WTC11 (cell line): Measurements from ENCODE around the gene EDIL3. TPM values are rescaled to one million over a fixed set of nuclear protein-coding genes. Genes with fewer than 3 reads are reported as not detected.

Experiments
- ATAC-seq: fragments of 200-7000 bp; cut with Tn5 transposase; 2 replicates; pipeline ENCODE4 v1.10.0; 2021; ENCODE audit warnings: mild to moderate bottlenecking, moderate library complexity
- CTCF ChIA-PET: fragments of 300-600 bp; sonication (Branson Sonifier 250); formaldehyde crosslinking; loops from one replicate; lab custom pipeline; 2021; ENCODE audit warnings: antibody characterized with exemption; lab: Charles Lee
- POLR2A ChIA-PET: fragments of 350-600 bp; sonication (Branson Sonifier 250); formaldehyde crosslinking; loops from one replicate; lab custom pipeline; 2021; ENCODE audit warnings: antibody characterized with exemption; lab: Charles Lee
- DNase-seq: peaks from one replicate; pipeline ENCODE4 v3.0.0; 2021; ENCODE audit warnings: low spot score
- H3K27ac Mint-ChIP-seq: 2 replicates; pipeline ENCODE4 v1.8.0; 2021; ENCODE audit warnings: mixed read lengths
- H3K27me3 Mint-ChIP-seq: 2 replicates; pipeline ENCODE4 v1.8.0; 2021; ENCODE audit warnings: low read depth, mild to moderate bottlenecking, moderate library complexity, mixed read lengths
- H3K36me3 Mint-ChIP-seq: 2 replicates; pipeline ENCODE4 v1.8.0; 2021; ENCODE audit warnings: mixed read lengths
- H3K4me1 Mint-ChIP-seq: 2 replicates; pipeline ENCODE4 v1.8.0; 2022; ENCODE audit warnings: mixed read lengths
- H3K4me3 Mint-ChIP-seq: 2 replicates; pipeline ENCODE4 v1.8.0; 2021; ENCODE audit warnings: mild to moderate bottlenecking, moderate library complexity, mixed read lengths
- H3K9me3 Mint-ChIP-seq: 2 replicates; pipeline ENCODE4 v1.8.0; 2021; ENCODE audit warnings: mixed read lengths
- CREB1 ChIP-seq: sonication (generic); formaldehyde crosslinking; IDR thresholded peaks from 2 replicates; pipeline ENCODE4 v1.8.0; 2023; ENCODE audit warnings: mild to moderate bottlenecking, missing genetic modification reagents
- CREM ChIP-seq: sonication (generic); formaldehyde crosslinking; IDR thresholded peaks from 2 replicates; pipeline ENCODE4 v1.8.1; 2022; ENCODE audit warnings: mild to moderate bottlenecking, missing genetic modification reagents, moderate library complexity
- GABPB1 ChIP-seq: sonication (generic); formaldehyde crosslinking; IDR thresholded peaks from 2 replicates; pipeline ENCODE4 v1.8.1; 2023; ENCODE audit warnings: mild to moderate bottlenecking, missing genetic modification reagents
- JUN ChIP-seq: sonication (generic); formaldehyde crosslinking; IDR thresholded peaks from 2 replicates; pipeline ENCODE4 v1.8.0; 2023; ENCODE audit warnings: mild to moderate bottlenecking, missing genetic modification reagents
- NFATC4 ChIP-seq: fragments of 250-450 bp; sonication (Bioruptor Pico); IDR thresholded peaks from 2 replicates; pipeline ENCODE4 v1.9.0; 2021; ENCODE audit warnings: mild to moderate bottlenecking
- TEAD1 ChIP-seq: sonication (generic); formaldehyde crosslinking; IDR thresholded peaks from 2 replicates; pipeline ENCODE4 v1.8.0; 2022; ENCODE audit warnings: mild to moderate bottlenecking, missing genetic modification reagents
- ZBTB21 ChIP-seq: sonication (generic); formaldehyde crosslinking; IDR thresholded peaks from 2 replicates; pipeline ENCODE4 v1.8.1; 2023; ENCODE audit warnings: mild to moderate bottlenecking, missing genetic modification reagents, borderline replicate concordance
- ZNF232 ChIP-seq: sonication (generic); formaldehyde crosslinking; IDR thresholded peaks from 2 replicates; pipeline ENCODE4 v1.8.0; 2022; ENCODE audit warnings: mild to moderate bottlenecking, missing genetic modification reagents
- total RNA-seq: library from RNA; stranded (reverse); gene quantifications from 3 replicates; pipeline ENCODE4 v1.2.3, GENCODE V29; 2021
- TF ChIP-seq, protein P1 (sequence below): sonication (generic); formaldehyde crosslinking; IDR thresholded peaks from 2 replicates; pipeline ENCODE4 v1.8.1; 2023; ENCODE audit warnings: mild to moderate bottlenecking, missing genetic modification reagents
- TF ChIP-seq, protein P2 (sequence below): sonication (generic); formaldehyde crosslinking; IDR thresholded peaks from 2 replicates; pipeline ENCODE4 v1.8.1; 2022; ENCODE audit warnings: mild to moderate bottlenecking, moderate library complexity, missing genetic modification reagents
- TF ChIP-seq, protein P3 (sequence below): sonication (generic); formaldehyde crosslinking; IDR thresholded peaks from 2 replicates; pipeline ENCODE4 v1.8.1; 2022; ENCODE audit warnings: mild to moderate bottlenecking, missing genetic modification reagents, moderate library complexity, borderline replicate concordance
- TF ChIP-seq, protein P4 (sequence below): fragments of 250-450 bp; sonication (Bioruptor Pico); IDR thresholded peaks from 2 replicates; pipeline ENCODE4 v1.9.0; 2021; ENCODE audit warnings: moderate library complexity, mild to moderate bottlenecking, inconsistent platforms, borderline replicate concordance
- TF ChIP-seq, protein P5 (sequence below): fragments of 250-450 bp; sonication (Bioruptor Pico); IDR thresholded peaks from 2 replicates; pipeline ENCODE4 v1.8.0; 2021; ENCODE audit warnings: mild to moderate bottlenecking
- TF ChIP-seq, protein P6 (sequence below): sonication (generic); formaldehyde crosslinking; IDR thresholded peaks from 2 replicates; pipeline ENCODE4 v1.8.0; 2022; ENCODE audit warnings: mild to moderate bottlenecking, missing genetic modification reagents
- TF ChIP-seq, protein P7 (sequence below): sonication (generic); formaldehyde crosslinking; IDR thresholded peaks from 2 replicates; pipeline ENCODE4 v1.8.1; 2023; ENCODE audit warnings: mild to moderate bottlenecking, missing genetic modification reagents, moderate library complexity
- TF ChIP-seq, protein P8 (sequence below): fragments of 250-450 bp; sonication (Bioruptor Pico); IDR thresholded peaks from 2 replicates; pipeline ENCODE4 v2.1.2; 2022; ENCODE audit warnings: mild to moderate bottlenecking, moderate library complexity

EDIL3 gene
- total RNA-seq, 1 experiment from 2014 or later: 48.3 TPM

DNA sequence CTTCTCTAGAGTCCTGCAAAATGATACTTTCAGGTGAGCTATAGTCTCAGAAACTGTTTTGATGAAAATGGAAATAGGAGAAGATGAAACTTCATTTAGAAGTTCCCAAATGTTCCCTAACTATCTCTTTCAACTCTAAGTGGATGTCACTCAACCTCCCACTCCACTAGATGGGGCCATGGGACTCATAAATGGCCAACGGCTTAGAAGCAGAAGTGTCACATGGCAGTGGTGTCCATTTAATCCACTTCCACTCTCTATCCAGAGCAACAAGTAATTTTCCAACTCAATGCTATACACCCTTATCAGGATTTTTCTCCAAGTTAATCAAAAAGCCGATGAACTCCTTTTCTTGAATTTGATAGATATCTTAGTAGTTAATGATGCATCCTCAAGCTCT lies 295.7 kb downstream of the EDIL3 start (continued):
- TF ChIP-seq, protein P1, sequence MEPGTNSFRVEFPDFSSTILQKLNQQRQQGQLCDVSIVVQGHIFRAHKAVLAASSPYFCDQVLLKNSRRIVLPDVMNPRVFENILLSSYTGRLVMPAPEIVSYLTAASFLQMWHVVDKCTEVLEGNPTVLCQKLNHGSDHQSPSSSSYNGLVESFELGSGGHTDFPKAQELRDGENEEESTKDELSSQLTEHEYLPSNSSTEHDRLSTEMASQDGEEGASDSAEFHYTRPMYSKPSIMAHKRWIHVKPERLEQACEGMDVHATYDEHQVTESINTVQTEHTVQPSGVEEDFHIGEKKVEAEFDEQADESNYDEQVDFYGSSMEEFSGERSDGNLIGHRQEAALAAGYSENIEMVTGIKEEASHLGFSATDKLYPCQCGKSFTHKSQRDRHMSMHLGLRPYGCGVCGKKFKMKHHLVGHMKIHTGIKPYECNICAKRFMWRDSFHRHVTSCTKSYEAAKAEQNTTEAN (CRISPR knock-in tag): no peak
- no peak for TF ChIP-seq ZNF232

DNA sequence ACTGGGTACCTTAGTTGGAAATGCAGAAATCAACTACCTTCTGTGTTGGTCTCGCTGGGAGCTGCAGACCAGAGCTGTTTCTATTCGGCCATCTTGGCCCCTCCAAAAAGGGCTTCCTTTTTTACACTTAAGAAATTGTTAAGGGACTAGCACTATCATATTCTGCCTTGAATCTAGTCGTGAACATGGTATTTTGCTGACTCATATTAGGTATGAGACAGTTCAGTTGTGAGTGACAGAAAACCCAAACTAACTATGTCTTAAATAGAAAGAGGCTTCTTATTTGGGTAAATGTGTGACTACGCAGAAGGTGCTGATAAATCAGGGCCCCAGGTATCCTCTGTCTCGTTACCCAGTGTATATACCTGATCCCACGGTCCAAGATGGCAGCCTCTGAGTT lies 298.2 kb downstream of the EDIL3 start:
- Mint-ChIP-seq H3K9me3 (no peaks in the 10 kb centered on the region), H3K27me3 (no peaks in the 10 kb centered on the region), H3K27ac (no peak overlapping the region), H3K36me3 (peaks cover 3% of the 10 kb centered on the region; the same call in 1 of the 2 replicates), H3K4me3 (no peak overlapping the region), H3K4me1 (no peaks in the 10 kb centered on the region)
- no peak for ATAC-seq
- CTCF ChIA-PET: no interaction called here
- no peak for DNase-seq
- POLR2A ChIA-PET: no interaction called here
- TF ChIP-seq, protein P2, sequence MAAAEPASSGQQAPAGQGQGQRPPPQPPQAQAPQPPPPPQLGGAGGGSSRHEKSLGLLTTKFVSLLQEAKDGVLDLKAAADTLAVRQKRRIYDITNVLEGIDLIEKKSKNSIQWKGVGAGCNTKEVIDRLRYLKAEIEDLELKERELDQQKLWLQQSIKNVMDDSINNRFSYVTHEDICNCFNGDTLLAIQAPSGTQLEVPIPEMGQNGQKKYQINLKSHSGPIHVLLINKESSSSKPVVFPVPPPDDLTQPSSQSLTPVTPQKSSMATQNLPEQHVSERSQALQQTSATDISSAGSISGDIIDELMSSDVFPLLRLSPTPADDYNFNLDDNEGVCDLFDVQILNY (CRISPR knock-in tag): no peak
- TF ChIP-seq, protein P3, sequence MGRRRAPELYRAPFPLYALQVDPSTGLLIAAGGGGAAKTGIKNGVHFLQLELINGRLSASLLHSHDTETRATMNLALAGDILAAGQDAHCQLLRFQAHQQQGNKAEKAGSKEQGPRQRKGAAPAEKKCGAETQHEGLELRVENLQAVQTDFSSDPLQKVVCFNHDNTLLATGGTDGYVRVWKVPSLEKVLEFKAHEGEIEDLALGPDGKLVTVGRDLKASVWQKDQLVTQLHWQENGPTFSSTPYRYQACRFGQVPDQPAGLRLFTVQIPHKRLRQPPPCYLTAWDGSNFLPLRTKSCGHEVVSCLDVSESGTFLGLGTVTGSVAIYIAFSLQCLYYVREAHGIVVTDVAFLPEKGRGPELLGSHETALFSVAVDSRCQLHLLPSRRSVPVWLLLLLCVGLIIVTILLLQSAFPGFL (CRISPR knock-in tag): no peak
- TF ChIP-seq JUN (CRISPR knock-in tag) (no peak), TEAD1 (CRISPR knock-in tag) (no peak), NFATC4 (CRISPR knock-in tag) (no peak)
- TF ChIP-seq, protein P1 (CRISPR knock-in tag): no peak
- TF ChIP-seq, protein P4, sequence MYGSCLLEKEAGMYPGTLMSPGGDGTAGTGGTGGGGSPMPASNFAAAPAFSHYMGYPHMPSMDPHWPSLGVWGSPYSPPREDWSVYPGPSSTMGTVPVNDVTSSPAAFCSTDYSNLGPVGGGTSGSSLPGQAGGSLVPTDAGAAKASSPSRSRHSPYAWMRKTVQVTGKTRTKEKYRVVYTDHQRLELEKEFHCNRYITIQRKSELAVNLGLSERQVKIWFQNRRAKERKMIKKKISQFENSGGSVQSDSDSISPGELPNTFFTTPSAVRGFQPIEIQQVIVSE (CRISPR knock-in tag): no peak
- TF ChIP-seq, protein P5, sequence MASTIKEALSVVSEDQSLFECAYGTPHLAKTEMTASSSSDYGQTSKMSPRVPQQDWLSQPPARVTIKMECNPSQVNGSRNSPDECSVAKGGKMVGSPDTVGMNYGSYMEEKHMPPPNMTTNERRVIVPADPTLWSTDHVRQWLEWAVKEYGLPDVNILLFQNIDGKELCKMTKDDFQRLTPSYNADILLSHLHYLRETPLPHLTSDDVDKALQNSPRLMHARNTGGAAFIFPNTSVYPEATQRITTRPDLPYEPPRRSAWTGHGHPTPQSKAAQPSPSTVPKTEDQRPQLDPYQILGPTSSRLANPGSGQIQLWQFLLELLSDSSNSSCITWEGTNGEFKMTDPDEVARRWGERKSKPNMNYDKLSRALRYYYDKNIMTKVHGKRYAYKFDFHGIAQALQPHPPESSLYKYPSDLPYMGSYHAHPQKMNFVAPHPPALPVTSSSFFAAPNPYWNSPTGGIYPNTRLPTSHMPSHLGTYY (CRISPR knock-in tag): no peak
- TF ChIP-seq, protein P6, sequence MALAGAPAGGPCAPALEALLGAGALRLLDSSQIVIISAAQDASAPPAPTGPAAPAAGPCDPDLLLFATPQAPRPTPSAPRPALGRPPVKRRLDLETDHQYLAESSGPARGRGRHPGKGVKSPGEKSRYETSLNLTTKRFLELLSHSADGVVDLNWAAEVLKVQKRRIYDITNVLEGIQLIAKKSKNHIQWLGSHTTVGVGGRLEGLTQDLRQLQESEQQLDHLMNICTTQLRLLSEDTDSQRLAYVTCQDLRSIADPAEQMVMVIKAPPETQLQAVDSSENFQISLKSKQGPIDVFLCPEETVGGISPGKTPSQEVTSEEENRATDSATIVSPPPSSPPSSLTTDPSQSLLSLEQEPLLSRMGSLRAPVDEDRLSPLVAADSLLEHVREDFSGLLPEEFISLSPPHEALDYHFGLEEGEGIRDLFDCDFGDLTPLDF (CRISPR knock-in tag): no peak
- TF ChIP-seq, protein P7, sequence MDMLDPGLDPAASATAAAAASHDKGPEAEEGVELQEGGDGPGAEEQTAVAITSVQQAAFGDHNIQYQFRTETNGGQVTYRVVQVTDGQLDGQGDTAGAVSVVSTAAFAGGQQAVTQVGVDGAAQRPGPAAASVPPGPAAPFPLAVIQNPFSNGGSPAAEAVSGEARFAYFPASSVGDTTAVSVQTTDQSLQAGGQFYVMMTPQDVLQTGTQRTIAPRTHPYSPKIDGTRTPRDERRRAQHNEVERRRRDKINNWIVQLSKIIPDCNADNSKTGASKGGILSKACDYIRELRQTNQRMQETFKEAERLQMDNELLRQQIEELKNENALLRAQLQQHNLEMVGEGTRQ (CRISPR knock-in tag): no peak

DNA sequence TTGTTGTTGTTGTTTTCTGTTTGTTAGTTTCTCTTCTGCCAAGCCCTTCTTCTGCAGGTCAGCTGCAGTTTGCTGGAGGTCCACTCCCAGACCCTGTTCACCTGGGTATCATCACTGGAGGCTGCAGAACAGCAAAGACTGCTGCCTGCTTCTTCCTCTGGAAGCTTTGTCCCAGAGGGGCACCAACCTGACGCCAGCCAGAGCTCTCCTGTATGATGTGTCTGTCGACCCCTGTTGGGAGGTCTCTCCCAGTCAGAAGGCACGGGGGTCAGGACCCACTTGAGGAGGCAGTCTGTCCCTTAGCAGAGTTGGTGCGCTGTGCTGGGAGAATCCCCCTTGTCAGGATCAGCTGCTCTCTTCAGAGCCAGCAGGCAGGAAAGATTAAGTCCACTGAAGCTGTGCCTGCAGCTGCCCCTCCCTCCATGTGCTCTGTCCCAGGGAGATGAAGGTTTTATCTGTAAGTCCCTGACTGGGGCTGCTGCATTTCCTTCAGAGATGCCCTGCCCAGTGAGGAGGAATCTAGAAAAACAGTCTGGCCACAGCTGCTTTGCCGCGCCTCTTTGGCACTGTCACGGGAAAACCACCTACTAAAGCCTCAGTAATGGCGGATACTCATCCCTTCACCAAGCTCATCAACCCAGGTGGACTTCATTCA lies 299.2 kb downstream of the EDIL3 start:
- ChIA-PET CTCF (no interaction called here), POLR2A (no interaction called here)
- Mint-ChIP-seq H3K4me3 (no peak overlapping the region), H3K4me1 (peaks cover 6% of the 10 kb centered on the region; the same call in 1 of the 2 replicates), H3K27ac (no peak overlapping the region), H3K36me3 (peaks cover 3% of the 10 kb centered on the region; the same call in 1 of the 2 replicates), H3K27me3 (no peaks in the 10 kb centered on the region), H3K9me3 (no peaks in the 10 kb centered on the region)
- DNase-seq (no peak), ATAC-seq (no peak)
- TF ChIP-seq ZBTB21 (CRISPR knock-in tag) (no peak), GABPB1 (CRISPR knock-in tag) (no peak), CREB1 (CRISPR knock-in tag) (no peak), CREM (CRISPR knock-in tag) (no peak)
- TF ChIP-seq, protein P8, sequence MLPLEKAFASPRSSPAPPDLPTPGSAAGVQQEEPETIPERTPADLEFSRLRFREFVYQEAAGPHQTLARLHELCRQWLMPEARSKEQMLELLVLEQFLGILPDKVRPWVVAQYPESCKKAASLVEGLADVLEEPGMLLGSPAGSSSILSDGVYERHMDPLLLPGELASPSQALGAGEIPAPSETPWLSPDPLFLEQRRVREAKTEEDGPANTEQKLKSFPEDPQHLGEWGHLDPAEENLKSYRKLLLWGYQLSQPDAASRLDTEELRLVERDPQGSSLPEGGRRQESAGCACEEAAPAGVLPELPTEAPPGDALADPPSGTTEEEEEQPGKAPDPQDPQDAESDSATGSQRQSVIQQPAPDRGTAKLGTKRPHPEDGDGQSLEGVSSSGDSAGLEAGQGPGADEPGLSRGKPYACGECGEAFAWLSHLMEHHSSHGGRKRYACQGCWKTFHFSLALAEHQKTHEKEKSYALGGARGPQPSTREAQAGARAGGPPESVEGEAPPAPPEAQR (CRISPR knock-in tag): no peak
